Measurements from ENCODE around the gene TMF1.

Gene TMF1

GRCh38 chr3:69014022-69014580 is 38.0 kb downstream of the TMF1 start:
- H3K36me3 ChIP-seq (ENCODE audit: control insufficient read depth in 2 of 2, insufficient read depth in 2 of 2, low read length in 2 of 2): peaks cover 0 to 4% of the 10 kb centered on the region in 2 donors
- peak overlapping the region; percentile 83 to 90 for H3K9ac ChIP-seq (ENCODE audit: low read depth in 1 of 2, low read length in 2 of 2)
- H3K4me1 ChIP-seq (ENCODE audit: control insufficient read depth in 2 of 2, insufficient read depth in 2 of 2, low read length in 2 of 2): peaks cover 3 to 7% of the 10 kb centered on the region in 2 donors
- no peaks in the 10 kb centered on the region for H3K27me3 ChIP-seq (ENCODE audit: control insufficient read depth in 2 of 2, insufficient read depth in 2 of 2, low read length in 2 of 2)
- no peaks in the 10 kb centered on the region for H3K9me3 ChIP-seq (ENCODE audit: control insufficient read depth in 2 of 2, low read length in 2 of 2)
- H3K27ac ChIP-seq (ENCODE audit: low read depth in 2 of 2, low read length in 2 of 2): peak overlapping the region; percentile 89 to 91
- peak overlapping the region; percentile 81 to 83 for H3K4me3 ChIP-seq (ENCODE audit: low read length in 2 of 2)

GRCh38 chr3:69013253-69014021 is 38.7 kb downstream of the TMF1 start, which contains the start of gene EOGT:
TSS of gene EOGT (minus strand) at chr3:69013684. CDS start at chr3:69009846, 3,838 bp downstream.
- peak within 1 kb of the TSS; percentile 89 to 91 for H3K27ac ChIP-seq (ENCODE audit: low read depth in 2 of 2, low read length in 2 of 2)
- peaks cover 3 to 7% of the 10 kb centered on the region in 2 donors for H3K4me1 ChIP-seq (ENCODE audit: control insufficient read depth in 2 of 2, insufficient read depth in 2 of 2, low read length in 2 of 2)

GRCh38 chr3:69012800-69013252 is 39.3 kb downstream of the TMF1 start:
- Histone ChIP-seq H3K27ac (ENCODE audit: low read depth in 2 of 2, low read length in 2 of 2) (peak overlapping the region; percentile 89 to 91), H3K27me3 (ENCODE audit: control insufficient read depth in 2 of 2, insufficient read depth in 2 of 2, low read length in 2 of 2) (no peaks in the 10 kb centered on the region), H3K4me1 (ENCODE audit: control insufficient read depth in 2 of 2, insufficient read depth in 2 of 2, low read length in 2 of 2) (peaks cover 3 to 7% of the 10 kb centered on the region in 2 donors), H3K9ac (ENCODE audit: low read depth in 1 of 2, low read length in 2 of 2) (peak overlapping the region; percentile 83 to 90), H3K9me3 (ENCODE audit: control insufficient read depth in 2 of 2, low read length in 2 of 2) (no peaks in the 10 kb centered on the region), H3K4me3 (ENCODE audit: low read length in 2 of 2) (peak overlapping the region; percentile 81 to 83), H3K36me3 (ENCODE audit: control insufficient read depth in 2 of 2, insufficient read depth in 2 of 2, low read length in 2 of 2) (peaks cover 3 to 5% of the 10 kb centered on the region in 2 donors)

More at GRCh38 chr3:69013253-69014021, 38.7 kb downstream of the TMF1 start, which contains the start of gene EOGT:
- H3K9ac ChIP-seq (ENCODE audit: low read depth in 1 of 2, low read length in 2 of 2): peak within 1 kb of the TSS; percentile 83 to 90
- peak within 1 kb of the TSS; percentile 81 to 83 for H3K4me3 ChIP-seq (ENCODE audit: low read length in 2 of 2)
- H3K9me3 ChIP-seq (ENCODE audit: control insufficient read depth in 2 of 2, low read length in 2 of 2): no peaks in the 10 kb centered on the region
- H3K36me3 ChIP-seq (ENCODE audit: control insufficient read depth in 2 of 2, insufficient read depth in 2 of 2, low read length in 2 of 2): peaks cover 0 to 10% of the 10 kb centered on the region in 2 donors
- H3K27me3 ChIP-seq (ENCODE audit: control insufficient read depth in 2 of 2, insufficient read depth in 2 of 2, low read length in 2 of 2): no peaks in the 10 kb centered on the region

- peak overlapping the region; percentile 89 to 91 for H3K27ac ChIP-seq (ENCODE audit: low read depth in 2 of 2, low read length in 2 of 2)
- peak overlapping the region; percentile 81 to 83 for H3K4me3 ChIP-seq (ENCODE audit: low read length in 2 of 2)
- H3K36me3 ChIP-seq (ENCODE audit: control insufficient read depth in 2 of 2, insufficient read depth in 2 of 2, low read length in 2 of 2): peaks cover 5% of the 10 kb centered on the region in 2 donors
- peak overlapping the region; percentile 83 to 90 for H3K9ac ChIP-seq (ENCODE audit: low read depth in 1 of 2, low read length in 2 of 2)
- H3K4me1 ChIP-seq (ENCODE audit: control insufficient read depth in 2 of 2, insufficient read depth in 2 of 2, low read length in 2 of 2): peaks cover 3 to 7% of the 10 kb centered on the region in 2 donors
- no peaks in the 10 kb centered on the region for H3K9me3 ChIP-seq (ENCODE audit: control insufficient read depth in 2 of 2, low read length in 2 of 2)
- no peaks in the 10 kb centered on the region for H3K27me3 ChIP-seq (ENCODE audit: control insufficient read depth in 2 of 2, insufficient read depth in 2 of 2, low read length in 2 of 2)
Measured at GRCh38 chr3:69012100-69012799, 39.9 kb downstream of the TMF1 start.

DNA sequence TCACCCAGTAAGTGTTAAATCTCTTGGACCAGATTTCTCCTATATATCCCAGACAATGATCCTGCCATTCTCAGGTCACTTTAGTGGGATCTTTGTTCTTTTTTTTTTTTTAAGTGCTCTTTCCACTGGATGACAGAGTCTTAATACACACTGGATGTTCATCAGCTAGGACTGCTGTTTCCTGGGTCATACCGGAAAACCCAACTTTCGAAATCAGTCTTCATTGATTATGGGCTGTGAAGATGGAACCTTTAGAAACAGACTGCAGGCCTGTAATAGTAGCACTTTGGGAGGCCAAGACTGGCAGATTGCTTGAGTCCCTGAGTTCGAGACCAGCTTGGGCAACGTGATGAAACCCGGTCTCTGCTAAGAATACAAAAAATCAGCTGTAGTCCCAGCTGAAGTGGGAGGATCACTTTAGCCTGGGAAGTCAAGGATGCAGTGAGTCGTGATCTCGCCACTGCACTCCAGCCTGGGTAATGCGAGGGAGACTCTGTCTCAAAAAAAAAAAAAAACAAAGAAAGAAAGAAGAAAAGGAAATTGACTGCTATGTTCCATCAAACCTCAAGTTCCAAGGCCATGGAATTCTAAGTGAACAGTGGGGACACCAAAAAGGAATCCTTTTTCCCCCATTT is 40.9 kb downstream of the TMF1 start:
- Histone ChIP-seq H3K4me3 (ENCODE audit: low read length in 2 of 2) (no peak overlapping the region), H3K9ac (ENCODE audit: low read depth in 1 of 2, low read length in 2 of 2) (no peak overlapping the region), H3K9me3 (ENCODE audit: control insufficient read depth in 2 of 2, low read length in 2 of 2) (no peaks in the 10 kb centered on the region), H3K27me3 (ENCODE audit: control insufficient read depth in 2 of 2, insufficient read depth in 2 of 2, low read length in 2 of 2) (no peaks in the 10 kb centered on the region), H3K36me3 (ENCODE audit: control insufficient read depth in 2 of 2, insufficient read depth in 2 of 2, low read length in 2 of 2) (peaks cover 5% of the 10 kb centered on the region in 2 donors), H3K27ac (ENCODE audit: low read depth in 2 of 2, low read length in 2 of 2) (no peak overlapping the region), H3K4me1 (ENCODE audit: control insufficient read depth in 2 of 2, insufficient read depth in 2 of 2, low read length in 2 of 2) (peaks cover 3 to 7% of the 10 kb centered on the region in 2 donors)

GRCh38 chr3:69009559-69010410 is 42.3 kb downstream of the TMF1 start:
- no peaks in the 10 kb centered on the region for H3K9me3 ChIP-seq (ENCODE audit: control insufficient read depth in 2 of 2, low read length in 2 of 2)
- no peak overlapping the region for H3K27ac ChIP-seq (ENCODE audit: low read depth in 2 of 2, low read length in 2 of 2)
- H3K4me3 ChIP-seq (ENCODE audit: low read length in 2 of 2): no peak overlapping the region
- no peak overlapping the region for H3K9ac ChIP-seq (ENCODE audit: low read depth in 1 of 2, low read length in 2 of 2)
- H3K36me3 ChIP-seq (ENCODE audit: control insufficient read depth in 2 of 2, insufficient read depth in 2 of 2, low read length in 2 of 2): peaks cover 5 to 9% of the 10 kb centered on the region in 2 donors
- H3K4me1 ChIP-seq (ENCODE audit: control insufficient read depth in 2 of 2, insufficient read depth in 2 of 2, low read length in 2 of 2): peaks cover 3 to 7% of the 10 kb centered on the region in 2 donors
- no peaks in the 10 kb centered on the region for H3K27me3 ChIP-seq (ENCODE audit: control insufficient read depth in 2 of 2, insufficient read depth in 2 of 2, low read length in 2 of 2)

- Histone ChIP-seq H3K36me3 (ENCODE audit: control insufficient read depth in 2 of 2, insufficient read depth in 2 of 2, low read length in 2 of 2) (peaks cover 5 to 9% of the 10 kb centered on the region in 2 donors), H3K27me3 (ENCODE audit: control insufficient read depth in 2 of 2, insufficient read depth in 2 of 2, low read length in 2 of 2) (no peaks in the 10 kb centered on the region), H3K9ac (ENCODE audit: low read depth in 1 of 2, low read length in 2 of 2) (no peak overlapping the region), H3K4me3 (ENCODE audit: low read length in 2 of 2) (no peak overlapping the region), H3K4me1 (ENCODE audit: control insufficient read depth in 2 of 2, insufficient read depth in 2 of 2, low read length in 2 of 2) (peaks cover 3% of the 10 kb centered on the region in 2 donors), H3K9me3 (ENCODE audit: control insufficient read depth in 2 of 2, low read length in 2 of 2) (no peaks in the 10 kb centered on the region), H3K27ac (ENCODE audit: low read depth in 2 of 2, low read length in 2 of 2) (no peak overlapping the region)
Measured at GRCh38 chr3:69008980-69009379, 43.2 kb downstream of the TMF1 start.

- Histone ChIP-seq H3K9me3 (ENCODE audit: control insufficient read depth in 2 of 2, low read length in 2 of 2) (no peaks in the 10 kb centered on the region), H3K36me3 (ENCODE audit: control insufficient read depth in 2 of 2, insufficient read depth in 2 of 2, low read length in 2 of 2) (peaks cover 5 to 9% of the 10 kb centered on the region in 2 donors), H3K4me3 (ENCODE audit: low read length in 2 of 2) (no peak overlapping the region), H3K27me3 (ENCODE audit: control insufficient read depth in 2 of 2, insufficient read depth in 2 of 2, low read length in 2 of 2) (no peaks in the 10 kb centered on the region), H3K4me1 (ENCODE audit: control insufficient read depth in 2 of 2, insufficient read depth in 2 of 2, low read length in 2 of 2) (no peaks in the 10 kb centered on the region), H3K27ac (ENCODE audit: low read depth in 2 of 2, low read length in 2 of 2) (no peak overlapping the region), H3K9ac (ENCODE audit: low read depth in 1 of 2, low read length in 2 of 2) (no peak overlapping the region)
Measured at GRCh38 chr3:69005791-69006482, 46.2 kb downstream of the TMF1 start.
